Glutamatergic neuron (in vitro differentiated cells): Measurements from ENCODE around the gene PGAP2. TPM values are rescaled to one million over a fixed set of nuclear protein-coding genes. Genes with fewer than 3 reads are reported as not detected.
"Not testable (repeated sequence)": the region's sequence is repeated elsewhere in the genome, so short reads cannot be mapped to it uniquely, and the experiment has no call there.

Experiments
- DNase-seq: peaks from one replicate; pipeline ENCODE4 v3.0.0; 2022
- H3K27ac Mint-ChIP-seq: one replicate; pipeline ENCODE4 v1.8.0; 2020; ENCODE audit warnings: mild to moderate bottlenecking, mixed read lengths, inconsistent platforms; ENCODE audit not compliant: unreplicated experiment
- H3K27me3 Mint-ChIP-seq: one replicate; pipeline ENCODE4 v1.8.0; 2020; ENCODE audit warnings: mild to moderate bottlenecking, moderate library complexity, mixed read lengths, inconsistent platforms; ENCODE audit not compliant: unreplicated experiment
- H3K36me3 Mint-ChIP-seq: one replicate; pipeline ENCODE4 v1.8.0; 2020; ENCODE audit warnings: mild to moderate bottlenecking, mixed read lengths, inconsistent platforms; ENCODE audit not compliant: unreplicated experiment
- H3K4me1 Mint-ChIP-seq: one replicate; pipeline ENCODE4 v1.8.0; 2020; ENCODE audit warnings: mild to moderate bottlenecking, low read depth, mixed read lengths, inconsistent platforms; ENCODE audit not compliant: unreplicated experiment
- H3K4me3 Mint-ChIP-seq: one replicate; pipeline ENCODE4 v1.8.0; 2020; ENCODE audit warnings: mild to moderate bottlenecking, mixed read lengths, inconsistent platforms; ENCODE audit not compliant: unreplicated experiment
- H3K9me3 Mint-ChIP-seq: one replicate; pipeline ENCODE4 v1.8.0; 2020; ENCODE audit warnings: mild to moderate bottlenecking, moderate library complexity, mixed read lengths, inconsistent platforms; ENCODE audit not compliant: unreplicated experiment
- CTCF ChIP-seq: fragments of 200-600 bp; sonication (generic); IDR thresholded peaks from one replicate; pipeline ENCODE4 v1.5.0; 2021; ENCODE audit not compliant: partially characterized antibody, unreplicated experiment
- long read RNA-seq: library from polyadenylated mRNA; unstranded; transcript quantifications from one replicate; pipeline ENCODE4 v2.0.0, GENCODE V29; 2020; ENCODE audit not compliant: unreplicated experiment
- total RNA-seq: library from RNA; stranded (reverse); fragmentation: NEBNext Ultra II Directional; extraction: Animal tissue kit (Norgen Biotek cat#: 25700); gene quantifications from one replicate; pipeline ENCODE4 v1.2.1, GENCODE V29; 2021; ENCODE audit not compliant: unreplicated experiment

The PGAP2 gene
- 20.0 TPM for total RNA-seq
- long read RNA-seq, partial matches to known transcripts = 0 of 6 reads
- long read RNA-seq, other reads (novel, unspliced or antisense) = 2 of 6 reads

- H3K27ac Mint-ChIP-seq = no peak within 1 kb of the TSS
- no peaks in the 10 kb centered on the region for H3K27me3 Mint-ChIP-seq
- peak; percentile 52 for TF ChIP-seq CTCF
- no peaks in the 10 kb centered on the region for H3K9me3 Mint-ChIP-seq
- no peaks in the 10 kb centered on the region for H3K4me1 Mint-ChIP-seq
- H3K4me3 Mint-ChIP-seq = peak within 1 kb of the TSS; percentile 94
- DNase-seq = peak; percentile 78
- H3K36me3 Mint-ChIP-seq = no peaks in the 10 kb centered on the region
Observed at GRCh38 chr11:3807909-3808860, at the start of gene PGAP2. Gene PGAP2 (plus strand): TSS chr11:3808560. CDS start chr11:3811260, 2,700 bp downstream.

GRCh38 chr11:3764266-3764665, 44.1 kb upstream of the PGAP2 start:
- DNase-seq = no peak
- Mint-ChIP-seq H3K27me3 (no peaks in the 10 kb centered on the region), H3K4me1 (no peaks in the 10 kb centered on the region), H3K4me3 (no peak overlapping the region), H3K27ac (no peak overlapping the region), H3K36me3 (no peaks in the 10 kb centered on the region), H3K9me3 (peaks cover 2% of the 10 kb centered on the region)
- TF ChIP-seq CTCF = no peak

- H3K36me3 Mint-ChIP-seq, H3K4me1 Mint-ChIP-seq, H3K27ac Mint-ChIP-seq: not testable (repeated sequence)
Observed at GRCh38 chr11:3766836-3767235, 41.5 kb upstream of the PGAP2 start.

GRCh38 chr11:3767536-3767935, 40.8 kb upstream of the PGAP2 start:
- no peaks in the 10 kb centered on the region for H3K4me1 Mint-ChIP-seq
- no peak overlapping the region for H3K4me3 Mint-ChIP-seq
- no peaks in the 10 kb centered on the region for H3K27me3 Mint-ChIP-seq
- no peak for DNase-seq
- no peak overlapping the region for H3K27ac Mint-ChIP-seq
- H3K36me3 Mint-ChIP-seq = no peaks in the 10 kb centered on the region
- TF ChIP-seq CTCF = no peak
- peaks cover 2% of the 10 kb centered on the region for H3K9me3 Mint-ChIP-seq

More at GRCh38 chr11:3766836-3767235, 41.5 kb upstream of the PGAP2 start:
- H3K27me3 Mint-ChIP-seq, DNase-seq, H3K4me3 Mint-ChIP-seq, H3K9me3 Mint-ChIP-seq: not testable (repeated sequence)

- peaks cover 2% of the 10 kb centered on the region for H3K9me3 Mint-ChIP-seq
- no peaks in the 10 kb centered on the region for H3K27me3 Mint-ChIP-seq
- no peak for TF ChIP-seq CTCF
- H3K27ac Mint-ChIP-seq = no peak overlapping the region
- no peak for DNase-seq
- H3K4me1 Mint-ChIP-seq = no peaks in the 10 kb centered on the region
- H3K36me3 Mint-ChIP-seq = no peaks in the 10 kb centered on the region
- no peak overlapping the region for H3K4me3 Mint-ChIP-seq
Observed at GRCh38 chr11:3773180-3773579, 35.2 kb upstream of the PGAP2 start.
